Liver (tissue), 3 donors: ENCODE measurements around the gene MRGPRX1.

Source experiments
- ATF3 ChIP-seq: IDR thresholded peaks from 2 replicates; pipeline ENCODE4 v1.6.1; 2016; ENCODE audit warnings: antibody characterized with exemption
- CTCF ChIP-seq: fragments of 150-350 bp; IDR thresholded peaks from 2 replicates; pipeline ENCODE4 v1.5.1; 2017; ENCODE audit warnings: improper control_type of control experiment, low read depth, low read length; ENCODE audit not compliant: missing input control
- EGR1 ChIP-seq, 2 donors: IDR thresholded peaks; 2 replicates each; pipeline ENCODE4 v1.6.1; 2016 to 2018; ENCODE audit warnings: antibody characterized with exemption in 2 of 2, low read depth in 2 of 2
- FOXA1 ChIP-seq: IDR thresholded peaks from 2 replicates; pipeline ENCODE4 v1.6.1; 2016; ENCODE audit warnings: antibody characterized with exemption
- RAD21 ChIP-seq, 2 donors: IDR thresholded peaks; 2 replicates each; pipeline ENCODE4 v1.6.1; 2016; ENCODE audit warnings: antibody characterized with exemption in 2 of 2, mild to moderate bottlenecking in 2 of 2
- REST ChIP-seq: IDR thresholded peaks from 2 replicates; pipeline ENCODE4 v1.6.1; 2016; ENCODE audit warnings: antibody characterized with exemption, mild to moderate bottlenecking
- donor health status: healthy.
- donor health status: healthy.

- TF ChIP-seq CTCF: no peak
- no peak for TF ChIP-seq EGR1 (IDR thresholded peaks at IDR 0.05; ENCODE audit: low read depth in 2 of 2)
- no peak for TF ChIP-seq REST
- TF ChIP-seq ATF3: no peak
- TF ChIP-seq FOXA1: no peak
- no peak for TF ChIP-seq RAD21 (IDR thresholded peaks at IDR 0.05)
Measured at GRCh38 chr11:18927550-18928322, 11.5 kb downstream of the MRGPRX1 start.
